Measurements from ENCODE around the gene GRAP2.
A peak's percentile ranks its signal among the peaks of the same experiment; 100 is the strongest.

- no peak for TF ChIP-seq CTCF (IDR thresholded peaks at IDR 0.05)
- no peak for TF ChIP-seq POLR2A (IDR thresholded peaks at IDR 0.05)
- TF ChIP-seq EP300 (IDR thresholded peaks at IDR 0.05), result no peak
- peak in 2 of 3 donors; percentile 12 to 32 for TF ChIP-seq POLR2AphosphoS5 (IDR thresholded peaks at IDR 0.05)
Observed at GRCh38 chr22:39967103-39967829, 66.4 kb downstream of the GRAP2 start.

All from stomach (tissue), 4 donors.